IPS-18c (cell line): ENCODE data around the gene ZNF474.

Source experiments
- H3K4me3 ChIP-seq: 2 replicates; pipeline ENCODE4 v1.7.0; 2013; ENCODE audit warnings: low read depth, mild to moderate bottlenecking, low read length, moderate library complexity; ENCODE audit not compliant: insufficient read depth
- H3K9me3 ChIP-seq: one replicate; pipeline ENCODE4 v1.6.1; 2013; ENCODE audit warnings: mild to moderate bottlenecking, low read length, moderate library complexity; ENCODE audit not compliant: control insufficient read depth, insufficient read depth

The ZNF474 gene

DNA sequence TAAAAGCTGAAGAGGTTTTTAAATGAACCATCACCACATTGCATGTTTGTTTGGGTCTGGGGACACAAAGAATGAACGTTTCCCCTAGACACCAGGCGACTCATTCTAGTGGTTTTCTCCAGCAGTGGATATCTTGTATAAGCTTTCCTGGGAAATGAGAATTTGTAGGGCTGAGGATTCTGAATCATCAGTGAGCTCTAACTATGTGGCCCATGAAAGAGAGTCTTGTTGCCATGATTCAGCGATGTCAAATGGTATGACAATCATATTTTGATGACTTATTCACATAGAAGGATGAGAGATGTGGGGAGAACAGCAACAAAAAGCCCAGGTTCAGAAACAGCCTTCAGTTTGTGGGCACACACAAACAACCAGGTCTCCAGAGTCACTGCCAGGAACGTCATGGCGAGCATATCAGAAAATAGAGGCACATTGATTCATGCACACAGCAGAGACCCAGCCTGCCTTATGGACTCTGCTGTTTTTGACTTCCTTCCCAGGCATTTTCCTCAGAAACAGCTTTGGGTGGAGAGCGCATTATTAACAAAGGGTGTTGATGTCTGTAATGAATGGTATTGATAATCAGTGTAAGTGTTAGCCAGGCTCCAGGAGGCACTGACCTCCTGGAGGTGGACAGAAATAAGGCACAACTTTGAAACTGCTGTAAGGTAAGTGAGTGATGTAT lies 13.3 kb downstream of the ZNF474 start:
- Histone ChIP-seq H3K4me3 (no peak overlapping the region), H3K9me3 (no peaks in the 10 kb centered on the region)

DNA sequence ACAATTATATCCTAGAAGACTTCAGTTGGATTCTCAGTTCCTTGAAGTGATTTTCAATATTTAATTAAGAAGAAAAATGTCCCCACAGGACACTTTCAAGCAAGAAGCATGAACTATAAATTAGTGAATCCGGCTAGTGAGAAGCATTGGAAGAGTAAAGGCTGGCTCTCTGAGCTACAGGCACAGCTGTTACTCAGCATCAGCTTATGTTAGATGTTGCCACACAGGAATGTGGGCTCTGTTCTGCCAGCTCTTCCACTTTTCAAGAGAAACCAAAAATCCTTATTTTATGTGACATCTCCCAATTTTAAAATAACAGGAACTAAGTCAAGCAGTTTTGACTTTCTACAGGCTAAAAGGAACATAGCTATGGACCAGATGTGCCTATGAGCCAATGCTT lies 14.9 kb downstream of the ZNF474 start:
- H3K9me3 ChIP-seq = no peaks in the 10 kb centered on the region
- H3K4me3 ChIP-seq = no peak overlapping the region

DNA sequence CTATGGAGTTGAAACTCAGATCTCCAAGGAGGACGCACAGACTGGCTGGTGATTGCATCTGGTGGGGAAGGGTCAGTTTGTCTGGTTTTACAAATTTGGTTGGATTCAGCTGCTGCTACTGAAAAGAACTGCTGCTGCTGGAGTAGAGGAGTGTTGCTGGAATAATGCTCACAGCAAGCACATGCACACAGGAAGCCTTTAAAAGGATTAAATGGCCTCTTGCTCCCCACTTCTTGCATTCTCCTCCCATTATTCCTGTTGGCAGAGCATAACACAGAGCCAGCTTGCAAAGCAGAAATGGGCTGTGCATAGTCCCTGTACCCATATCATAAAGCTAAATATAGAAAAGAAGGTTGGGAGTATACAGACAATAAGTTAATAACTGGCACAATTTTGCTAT lies 16.6 kb downstream of the ZNF474 start:
- Histone ChIP-seq H3K4me3 (no peak overlapping the region), H3K9me3 (no peaks in the 10 kb centered on the region)

DNA sequence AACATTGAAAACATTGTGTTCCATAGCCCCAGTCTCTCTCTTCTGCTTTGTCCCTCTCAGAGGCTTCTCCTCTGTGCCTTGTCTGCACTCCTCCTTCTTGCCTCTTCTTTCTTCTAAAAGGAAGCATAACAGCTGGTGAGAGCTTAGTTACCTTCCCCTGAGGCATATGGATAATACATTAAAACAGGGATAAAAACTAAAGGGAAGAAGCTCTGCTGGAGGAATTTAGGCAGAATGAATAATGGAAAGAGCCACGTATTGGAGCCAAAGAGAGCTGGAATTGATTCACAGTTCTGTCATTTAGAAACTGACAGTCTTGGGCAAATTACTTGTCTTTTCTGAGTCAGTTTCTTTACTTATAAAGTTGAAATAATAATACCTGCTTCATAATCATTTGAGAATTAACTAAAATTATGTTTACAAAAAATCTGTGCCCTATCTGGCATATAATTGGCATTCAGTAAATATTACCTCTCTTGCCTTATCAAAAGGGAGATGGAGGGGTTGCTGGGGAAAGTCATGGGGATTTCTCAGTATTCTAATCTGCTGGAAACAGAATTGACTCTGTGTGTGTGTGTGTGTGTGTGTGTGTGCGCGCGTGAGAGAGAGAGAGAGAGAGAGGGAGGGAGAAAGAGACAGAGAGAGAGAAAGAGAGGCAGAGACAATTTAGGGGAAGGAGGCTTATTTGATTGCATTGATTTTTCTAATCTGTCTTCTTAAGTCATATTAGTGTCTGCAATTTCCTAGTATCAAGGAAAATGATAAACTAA lies 20.2 kb downstream of the ZNF474 start:
- no peak overlapping the region for H3K4me3 ChIP-seq
- no peaks in the 10 kb centered on the region for H3K9me3 ChIP-seq

DNA sequence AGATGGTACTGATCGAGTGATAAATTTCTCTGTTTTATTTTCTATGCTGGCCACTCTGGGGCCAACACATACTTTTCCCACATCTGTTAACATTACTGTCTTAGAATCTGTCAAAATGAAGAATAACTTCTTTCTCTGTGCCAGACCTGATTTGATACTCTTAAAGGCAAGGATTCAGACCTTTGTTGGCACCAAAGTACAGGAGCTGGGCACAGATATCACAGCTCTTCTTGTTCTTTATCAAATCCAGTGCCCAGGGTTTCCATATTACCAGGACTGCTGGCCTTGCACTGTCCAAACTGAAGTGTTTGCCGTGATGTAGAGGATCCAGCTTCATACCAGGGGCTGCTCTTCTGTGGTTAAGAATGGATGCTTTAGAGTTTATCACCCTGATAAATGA lies 20.9 kb downstream of the ZNF474 start:
- Histone ChIP-seq H3K9me3 (no peaks in the 10 kb centered on the region), H3K4me3 (no peak overlapping the region)

DNA sequence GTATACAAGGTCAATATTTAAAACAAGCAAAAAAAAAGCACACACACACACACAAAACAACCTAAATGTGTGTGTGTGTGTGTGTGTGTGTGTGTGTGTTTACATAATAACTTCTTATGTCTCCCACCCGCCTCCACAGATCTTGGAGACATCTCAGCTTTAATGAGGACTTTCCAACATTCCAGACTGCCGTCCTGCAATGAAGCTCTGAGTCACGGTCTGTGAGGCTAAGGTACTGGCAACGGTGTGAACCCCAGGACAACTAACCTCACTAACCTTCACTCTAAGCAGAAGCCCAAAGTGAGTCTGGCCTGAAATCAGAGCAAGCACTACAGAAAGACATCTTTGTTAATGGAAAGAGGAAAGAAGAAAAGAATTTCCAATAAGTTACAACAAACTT lies 22.3 kb downstream of the ZNF474 start:
- H3K9me3 ChIP-seq = no peaks in the 10 kb centered on the region
- H3K4me3 ChIP-seq = no peak overlapping the region

DNA sequence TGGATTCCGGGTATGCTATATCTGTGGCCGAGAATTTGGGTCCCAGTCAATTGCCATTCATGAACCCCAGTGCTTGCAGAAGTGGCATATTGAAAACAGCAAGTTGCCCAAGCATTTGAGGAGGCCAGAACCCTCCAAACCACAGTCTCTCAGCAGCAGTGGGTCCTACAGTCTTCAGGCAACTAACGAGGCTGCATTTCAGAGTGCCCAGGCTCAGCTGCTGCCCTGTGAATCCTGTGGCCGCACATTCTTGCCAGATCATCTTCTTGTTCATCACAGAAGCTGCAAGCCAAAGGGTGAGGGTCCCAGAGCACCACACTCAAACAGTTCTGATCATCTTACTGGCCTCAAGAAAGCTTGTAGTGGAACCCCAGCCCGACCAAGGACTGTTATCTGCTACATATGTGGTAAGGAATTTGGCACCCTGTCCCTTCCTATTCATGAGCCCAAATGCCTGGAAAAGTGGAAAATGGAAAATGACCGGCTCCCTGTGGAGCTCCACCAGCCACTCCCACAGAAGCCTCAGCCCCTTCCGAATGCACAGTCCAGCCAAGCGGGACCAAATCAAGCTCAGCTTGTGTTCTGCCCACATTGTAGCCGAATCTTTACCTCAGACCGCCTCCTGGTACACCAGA lies 23.0 kb downstream of the ZNF474 start:
- Histone ChIP-seq H3K4me3 (no peak overlapping the region), H3K9me3 (no peaks in the 10 kb centered on the region)

DNA sequence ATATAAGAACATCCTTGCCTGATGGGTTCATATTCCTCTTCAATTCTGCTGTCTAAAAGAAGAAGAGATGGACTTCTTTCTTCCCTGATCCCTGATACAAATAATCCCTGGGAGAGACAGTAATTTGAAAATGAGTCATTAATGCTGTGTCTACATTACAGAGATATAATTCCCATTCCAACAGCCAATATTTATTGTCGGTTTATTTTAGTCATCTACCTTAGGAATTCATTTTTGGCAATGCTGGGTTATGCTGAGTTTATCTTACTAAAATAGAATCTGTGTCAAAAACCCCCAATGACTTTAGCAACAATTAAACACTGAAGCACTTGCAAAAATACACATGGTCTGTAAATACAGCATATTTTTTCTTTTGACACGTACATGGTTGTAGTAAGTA lies 23.9 kb downstream of the ZNF474 start:
- Histone ChIP-seq H3K4me3 (no peak overlapping the region), H3K9me3 (no peaks in the 10 kb centered on the region)

DNA sequence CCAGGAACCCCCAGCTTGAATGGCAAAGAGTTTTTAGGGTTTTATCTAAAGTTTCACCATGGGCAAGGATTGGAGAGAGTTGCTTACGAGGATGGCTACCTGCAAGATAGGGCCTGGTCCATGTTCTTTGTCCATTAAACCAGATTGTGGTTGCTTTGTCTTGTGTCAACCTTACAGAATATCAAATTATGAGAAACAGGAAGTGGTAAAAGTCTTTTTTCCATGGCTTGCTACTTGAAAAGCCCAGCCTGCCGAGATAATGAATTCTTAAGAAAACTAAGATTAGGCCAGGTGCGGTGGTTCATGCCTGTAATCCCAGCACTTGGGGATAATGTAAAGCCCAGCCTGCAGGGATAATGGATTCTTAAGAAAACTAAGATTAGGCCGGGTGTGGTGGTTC lies 24.4 kb downstream of the ZNF474 start:
- Histone ChIP-seq H3K9me3 (no peaks in the 10 kb centered on the region), H3K4me3 (no peak overlapping the region)

DNA sequence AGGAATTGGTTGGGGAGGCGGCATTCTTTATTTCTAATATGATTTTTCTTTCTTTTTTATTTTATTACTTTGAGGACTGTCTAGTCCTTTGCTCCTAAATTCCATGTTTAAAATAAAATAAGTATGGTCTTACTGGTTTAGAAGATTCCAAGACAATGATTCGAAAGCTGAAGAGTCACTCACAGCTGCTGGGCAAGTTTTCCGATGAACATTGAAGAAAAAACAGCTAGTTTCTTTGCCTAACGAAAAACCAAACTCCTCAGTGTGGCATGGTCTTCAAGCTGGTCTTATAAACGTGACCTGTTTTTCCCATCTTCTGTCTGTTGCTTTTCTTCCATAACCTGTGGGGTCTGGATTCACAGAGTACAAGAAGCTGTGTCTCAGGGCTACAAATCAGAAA lies 25.1 kb downstream of the ZNF474 start:
- Histone ChIP-seq H3K4me3 (no peak overlapping the region), H3K9me3 (no peaks in the 10 kb centered on the region)

DNA sequence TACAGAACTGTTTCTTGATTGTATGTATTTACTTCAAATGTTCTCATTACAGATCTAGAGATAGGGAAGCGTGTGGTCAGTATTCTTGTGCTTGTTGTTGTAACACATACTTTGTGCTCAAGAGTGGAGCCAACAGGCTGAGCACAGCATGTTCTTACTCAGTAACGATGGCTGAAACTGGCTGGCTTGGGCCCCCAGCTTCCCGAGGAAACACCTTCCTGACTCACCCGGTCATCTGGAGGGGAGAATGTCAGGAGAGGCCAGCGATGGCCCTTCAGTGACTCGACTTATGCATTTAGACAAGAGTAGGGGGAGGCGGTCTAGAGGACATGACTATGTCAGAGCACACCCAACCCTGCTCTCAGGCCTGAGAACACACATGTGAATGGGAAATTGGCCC lies 25.6 kb downstream of the ZNF474 start:
- no peak overlapping the region for H3K4me3 ChIP-seq
- H3K9me3 ChIP-seq = no peaks in the 10 kb centered on the region

DNA sequence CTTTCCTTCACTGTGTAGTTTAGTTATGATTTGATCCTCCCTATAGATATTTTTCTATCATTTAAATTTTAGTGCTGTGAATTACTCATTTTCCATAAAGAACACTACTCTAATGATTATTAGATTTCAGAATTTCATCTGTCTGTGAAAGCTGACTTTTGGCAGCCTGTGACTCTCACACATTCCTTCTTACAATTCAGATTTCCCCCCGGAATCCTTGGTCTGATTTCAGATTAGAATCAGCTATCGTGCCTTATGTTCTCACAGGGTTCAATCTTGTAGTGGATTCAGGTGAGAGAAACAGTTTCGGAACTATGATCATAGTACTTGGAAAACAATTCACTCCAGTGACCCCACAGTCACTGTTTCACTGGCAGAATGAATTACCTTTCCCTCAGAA lies 26.2 kb downstream of the ZNF474 start:
- H3K4me3 ChIP-seq = no peak overlapping the region
- no peaks in the 10 kb centered on the region for H3K9me3 ChIP-seq

DNA sequence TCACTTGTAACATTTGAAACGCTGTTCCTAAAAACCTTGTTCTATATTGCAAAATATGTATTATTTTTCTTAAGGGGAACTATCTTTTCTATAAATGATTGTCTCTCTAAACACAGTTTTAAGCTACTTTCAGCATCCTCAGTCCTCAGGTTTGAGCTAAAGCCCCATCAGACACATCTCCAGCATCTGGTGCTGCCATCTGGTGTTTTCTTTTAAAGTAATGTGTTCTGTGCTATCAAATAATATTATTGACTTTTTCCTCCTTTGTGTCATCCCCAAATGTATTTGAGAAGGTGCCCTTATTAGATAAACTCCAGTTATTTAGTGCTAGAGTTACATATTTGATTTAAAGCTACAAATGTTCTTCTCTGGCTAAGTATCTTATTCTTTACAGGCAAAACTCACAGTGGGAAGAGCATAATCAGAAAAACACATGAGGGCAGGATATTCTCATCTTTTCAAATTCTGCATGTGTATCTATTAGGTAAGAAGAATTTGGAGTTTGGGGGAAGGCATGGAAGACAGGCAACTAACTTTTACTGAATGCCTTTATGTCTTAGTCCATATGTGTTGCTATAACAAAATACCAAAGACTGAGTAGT lies 27.5 kb downstream of the ZNF474 start:
- Histone ChIP-seq H3K4me3 (no peak overlapping the region), H3K9me3 (no peaks in the 10 kb centered on the region)

DNA sequence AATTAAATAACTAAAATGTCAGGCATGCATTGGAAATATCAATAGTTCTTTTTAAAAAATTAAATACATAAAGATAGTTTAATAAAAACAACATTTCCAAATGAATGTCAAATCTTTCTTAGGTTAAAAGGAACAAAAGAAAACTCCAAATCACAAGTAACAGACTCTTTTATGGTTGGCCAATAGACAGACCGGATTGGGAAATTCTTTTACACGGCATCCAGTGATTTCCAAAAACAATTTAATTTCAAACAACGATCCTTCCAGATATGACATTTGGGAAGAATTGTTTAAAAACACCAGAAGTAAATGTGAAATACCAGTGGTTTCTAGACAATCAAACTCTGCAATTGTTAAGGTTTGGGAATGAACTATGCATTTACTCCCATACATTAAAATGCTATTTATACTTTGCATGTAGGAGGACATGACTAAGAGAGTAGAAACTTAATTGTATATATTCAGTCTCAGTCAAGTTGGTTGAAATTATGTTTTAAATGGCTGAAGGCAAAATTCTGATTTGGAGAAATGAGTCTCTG lies 32.8 kb downstream of the ZNF474 start:
- Histone ChIP-seq H3K4me3 (no peak overlapping the region), H3K9me3 (no peaks in the 10 kb centered on the region)

DNA sequence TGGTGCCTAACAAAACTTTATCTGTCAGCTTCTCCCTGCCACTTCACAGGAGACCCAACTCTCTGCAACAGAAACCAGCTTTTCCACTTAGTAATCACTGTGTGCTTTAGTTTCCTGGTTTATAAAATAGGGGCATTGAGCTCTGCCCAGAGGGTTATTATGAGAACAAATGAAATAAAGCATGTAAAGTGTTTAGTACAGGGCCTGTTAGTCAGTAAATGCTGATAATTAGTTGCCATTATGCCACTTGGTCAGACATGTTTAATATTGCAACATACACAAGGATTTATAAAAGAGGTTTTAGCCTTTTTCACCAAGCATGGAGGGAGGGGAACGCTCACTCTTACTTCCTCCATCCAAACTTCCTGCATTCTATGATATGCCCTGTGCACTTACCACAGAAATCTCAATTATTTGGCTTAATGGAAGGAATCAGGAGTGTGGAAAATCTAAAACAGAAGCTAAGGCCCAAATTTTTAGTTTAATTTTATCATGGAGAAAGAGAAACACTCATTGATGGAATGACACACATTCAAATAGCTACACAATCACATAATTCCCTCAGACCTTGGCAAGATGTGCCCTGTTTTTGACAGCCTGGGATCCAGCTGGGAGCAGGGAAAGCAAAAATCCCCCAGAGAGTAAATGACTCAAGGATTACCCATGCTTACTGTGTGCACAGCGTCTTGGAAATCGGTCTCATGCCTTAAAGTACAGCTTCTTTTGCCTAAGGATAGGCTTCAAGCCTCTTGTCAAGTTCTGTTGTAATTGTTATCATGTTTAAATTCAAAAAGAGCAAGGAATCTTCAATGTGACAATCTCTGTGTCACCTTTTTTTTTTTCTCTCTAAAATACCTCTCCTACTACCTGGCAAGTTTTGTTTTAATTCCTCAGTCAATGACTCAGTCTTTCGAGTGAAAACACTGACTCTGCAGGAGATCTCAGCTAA lies 34.0 kb downstream of the ZNF474 start:
- Histone ChIP-seq H3K9me3 (no peaks in the 10 kb centered on the region), H3K4me3 (no peak overlapping the region)

DNA sequence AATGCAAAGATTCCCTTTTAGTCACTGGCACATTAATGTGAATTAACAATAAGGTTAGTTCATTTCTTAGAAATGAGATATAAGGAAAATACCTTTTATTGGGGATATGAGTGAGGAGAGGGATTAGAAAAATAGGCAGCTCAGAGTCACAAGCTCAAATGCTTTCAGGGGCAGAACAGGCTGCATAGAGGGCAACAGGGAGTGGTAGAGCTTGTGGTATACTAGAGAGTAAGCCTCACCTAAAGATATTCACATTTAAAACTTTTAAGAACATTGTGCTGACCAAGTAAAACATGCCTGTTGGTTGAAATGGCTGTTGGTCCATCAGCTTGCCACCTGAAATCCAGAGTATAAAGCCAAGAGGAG lies 34.7 kb downstream of the ZNF474 start:
- no peaks in the 10 kb centered on the region for H3K9me3 ChIP-seq
- H3K4me3 ChIP-seq = no peak overlapping the region
